ENCODE measurements around the gene LDB2.

- no peak for TF ChIP-seq CTCF (conservative IDR thresholded peaks at IDR 0.05; ENCODE audit: low read length)
- TF ChIP-seq EZH2phosphoT487 (IDR thresholded peaks at IDR 0.05; ENCODE audit: borderline replicate concordance) = no peak
These were observed 171.9 kb downstream of the LDB2 start for GRCh38 chr4:16726368-16727050.

All from Loucy (cell line).